Epithelial cell of proximal tubule (primary cell): ENCODE measurements around the gene CYTH1. TPM values are rescaled to one million over a fixed set of nuclear protein-coding genes. Genes with fewer than 3 reads are reported as not detected.

ENCODE experiments used
- DNase-seq: peaks from one replicate; pipeline ENCODE4 v3.0.0-alpha.2; 2011; ENCODE audit warnings: low read depth
- H3K4me3 ChIP-seq: 2 replicates; pipeline ENCODE4 v1.5.1; 2011; ENCODE audit warnings: low read depth, mild to moderate bottlenecking, low read length
- CTCF ChIP-seq: conservative IDR thresholded peaks from 2 replicates; pipeline ENCODE4 v1.5.1; 2012; ENCODE audit warnings: low read depth, mild to moderate bottlenecking, low read length
- total RNA-seq: library from RNA; depleted of rRNA; stranded (reverse); fragments of >200 nt; gene quantifications from 2 replicates; pipeline ENCODE4 v1.2.3, GENCODE V29; 2015

CYTH1 gene
- total RNA-seq, 1 donor from 2014 or later, result 16.8 TPM

GRCh38 chr17:78641243-78641642, 140.8 kb downstream of the CYTH1 start:
- no peak overlapping the region for H3K4me3 ChIP-seq
- DNase-seq, result no peak
- TF ChIP-seq CTCF, result no peak

- no peak for TF ChIP-seq CTCF
- no peak for DNase-seq
- H3K4me3 ChIP-seq, result no peak overlapping the region
Observed at GRCh38 chr17:78640700-78641099, 141.4 kb downstream of the CYTH1 start.

- H3K4me3 ChIP-seq, result no peak overlapping the region
- no peak for DNase-seq
- no peak for TF ChIP-seq CTCF
Observed at GRCh38 chr17:78637643-78638420, 144.2 kb downstream of the CYTH1 start.

GRCh38 chr17:78637146-78637545, 144.9 kb downstream of the CYTH1 start:
- TF ChIP-seq CTCF, result no peak
- no peak overlapping the region for H3K4me3 ChIP-seq

GRCh38 chr17:78634154-78634553, 147.9 kb downstream of the CYTH1 start:
- no peak overlapping the region for H3K4me3 ChIP-seq
- no peak for DNase-seq
- no peak for TF ChIP-seq CTCF

More at GRCh38 chr17:78637146-78637545, 144.9 kb downstream of the CYTH1 start:
- DNase-seq, result no peak

- DNase-seq, result no peak
- TF ChIP-seq CTCF, result no peak
- H3K4me3 ChIP-seq, result no peak overlapping the region
Observed at GRCh38 chr17:78629436-78629995, 152.6 kb downstream of the CYTH1 start.
